Measurements from ENCODE around the gene UROC1.

UROC1 gene

GRCh38 chr3:126476166-126477060 lies 41.2 kb downstream of the UROC1 start:
- no CpG with 5 or more reads among the region's 66 CpGs for WGBS (ENCODE audit: insufficient coverage, insufficient read length)

GRCh38 chr3:126475413-126476114 lies 42.0 kb downstream of the UROC1 start, which contains the start of gene ZXDC:
TSS of gene ZXDC (minus strand) at chr3:126475891. CDS start at chr3:126475865, 26 bp downstream.
- H3K27ac ChIP-seq (ENCODE audit: low read length), result no peak within 1 kb of the TSS
- no CpG with 5 or more reads among the region's 112 CpGs for WGBS (ENCODE audit: insufficient coverage, insufficient read length)
- peak within 1 kb of the TSS; percentile 82 for H3K4me3 ChIP-seq (ENCODE audit: low read length)
- no peaks in the 10 kb centered on the region for H3K27me3 ChIP-seq (ENCODE audit: control insufficient read depth, insufficient read depth, low read length)
- 0 out of 2 replicates have a peak, but pooled peaks cover 1% of the 10 kb centered on the region for H3K4me1 ChIP-seq (ENCODE audit: control insufficient read depth, insufficient read depth, low read length)
- peak; percentile 71 for DNase-seq (ENCODE audit: low read depth, low spot score)
- no peaks in the 10 kb centered on the region for H3K9me3 ChIP-seq (ENCODE audit: control insufficient read depth, insufficient read depth, low read length)
- peaks cover 2% of the 10 kb centered on the region; the same call in 1 of the 2 replicates for H3K36me3 ChIP-seq (ENCODE audit: control insufficient read depth, insufficient read depth, low read length)

More at GRCh38 chr3:126476166-126477060, 41.2 kb downstream of the UROC1 start:
- H3K9me3 ChIP-seq (ENCODE audit: control insufficient read depth, insufficient read depth, low read length), result no peaks in the 10 kb centered on the region
- H3K4me1 ChIP-seq (ENCODE audit: control insufficient read depth, insufficient read depth, low read length), result 0 out of 2 replicates have a peak, but pooled peaks cover 1% of the 10 kb centered on the region
- H3K27me3 ChIP-seq (ENCODE audit: control insufficient read depth, insufficient read depth, low read length), result no peaks in the 10 kb centered on the region
- peak overlapping the region; percentile 82 for H3K4me3 ChIP-seq (ENCODE audit: low read length)
- H3K27ac ChIP-seq (ENCODE audit: low read length), result no peak overlapping the region
- DNase-seq (ENCODE audit: low read depth, low spot score), result no peak
- H3K36me3 ChIP-seq (ENCODE audit: control insufficient read depth, insufficient read depth, low read length), result no peaks in the 10 kb centered on the region

GRCh38 chr3:126474498-126475412 lies 42.8 kb downstream of the UROC1 start:
- peaks cover 10% of the 10 kb centered on the region for H3K36me3 ChIP-seq (ENCODE audit: control insufficient read depth, insufficient read depth, low read length)
- no peaks in the 10 kb centered on the region for H3K27me3 ChIP-seq (ENCODE audit: control insufficient read depth, insufficient read depth, low read length)
- H3K27ac ChIP-seq (ENCODE audit: low read length), result no peak overlapping the region
- H3K4me1 ChIP-seq (ENCODE audit: control insufficient read depth, insufficient read depth, low read length), result 0 out of 2 replicates have a peak, but pooled peaks cover 1% of the 10 kb centered on the region
- WGBS (ENCODE audit: insufficient coverage, insufficient read length), result no CpG with 5 or more reads among the region's 72 CpGs
- H3K9me3 ChIP-seq (ENCODE audit: control insufficient read depth, insufficient read depth, low read length), result no peaks in the 10 kb centered on the region
- DNase-seq (ENCODE audit: low read depth, low spot score), result no peak
- H3K4me3 ChIP-seq (ENCODE audit: low read length), result peak overlapping the region; percentile 64

- H3K4me1 ChIP-seq (ENCODE audit: control insufficient read depth, insufficient read depth, low read length), result 0 out of 2 replicates have a peak, but pooled peaks cover 1% of the 10 kb centered on the region
- H3K4me3 ChIP-seq (ENCODE audit: low read length), result no peak overlapping the region
- no CpG with 5 or more reads among the region's 14 CpGs for WGBS (ENCODE audit: insufficient coverage, insufficient read length)
- H3K36me3 ChIP-seq (ENCODE audit: control insufficient read depth, insufficient read depth, low read length), result peaks cover 21% of the 10 kb centered on the region
- H3K9me3 ChIP-seq (ENCODE audit: control insufficient read depth, insufficient read depth, low read length), result no peaks in the 10 kb centered on the region
- no peak for DNase-seq (ENCODE audit: low read depth, low spot score)
- H3K27ac ChIP-seq (ENCODE audit: low read length), result no peak overlapping the region
- H3K27me3 ChIP-seq (ENCODE audit: control insufficient read depth, insufficient read depth, low read length), result no peaks in the 10 kb centered on the region
These were observed 44.0 kb downstream of the UROC1 start for GRCh38 chr3:126473292-126474168.

- Histone ChIP-seq H3K4me3 (ENCODE audit: low read length) (no peak overlapping the region), H3K27me3 (ENCODE audit: control insufficient read depth, insufficient read depth, low read length) (no peaks in the 10 kb centered on the region), H3K9me3 (ENCODE audit: control insufficient read depth, insufficient read depth, low read length) (no peaks in the 10 kb centered on the region), H3K27ac (ENCODE audit: low read length) (no peak overlapping the region), H3K36me3 (ENCODE audit: control insufficient read depth, insufficient read depth, low read length) (peaks cover 25% of the 10 kb centered on the region), H3K4me1 (ENCODE audit: control insufficient read depth, insufficient read depth, low read length) (0 out of 2 replicates have a peak, but pooled peaks cover 1% of the 10 kb centered on the region)
- no peak for DNase-seq (ENCODE audit: low read depth, low spot score)
- WGBS (ENCODE audit: insufficient coverage, insufficient read length), result no CpG with 5 or more reads among the region's 8 CpGs
These were observed 45.1 kb downstream of the UROC1 start for GRCh38 chr3:126472277-126473006.

GRCh38 chr3:126469479-126469878 lies 48.1 kb downstream of the UROC1 start:
- peaks cover 44% of the 10 kb centered on the region for H3K36me3 ChIP-seq (ENCODE audit: control insufficient read depth, insufficient read depth, low read length)
- H3K27me3 ChIP-seq (ENCODE audit: control insufficient read depth, insufficient read depth, low read length), result no peaks in the 10 kb centered on the region
- WGBS (ENCODE audit: insufficient coverage, insufficient read length), result no CpG with 5 or more reads among the region's 11 CpGs
- H3K4me1 ChIP-seq (ENCODE audit: control insufficient read depth, insufficient read depth, low read length), result no peaks in the 10 kb centered on the region
- no peak overlapping the region for H3K4me3 ChIP-seq (ENCODE audit: low read length)
- no peaks in the 10 kb centered on the region for H3K9me3 ChIP-seq (ENCODE audit: control insufficient read depth, insufficient read depth, low read length)
- DNase-seq (ENCODE audit: low read depth, low spot score), result no peak
- no peak overlapping the region for H3K27ac ChIP-seq (ENCODE audit: low read length)

GRCh38 chr3:126468028-126468891 lies 49.3 kb downstream of the UROC1 start:
- H3K27ac ChIP-seq (ENCODE audit: low read length), result no peak overlapping the region
- WGBS (ENCODE audit: insufficient coverage, insufficient read length), result no CpG with 5 or more reads among the region's 13 CpGs
- H3K4me3 ChIP-seq (ENCODE audit: low read length), result no peak overlapping the region
- H3K27me3 ChIP-seq (ENCODE audit: control insufficient read depth, insufficient read depth, low read length), result no peaks in the 10 kb centered on the region
- peaks cover 44% of the 10 kb centered on the region for H3K36me3 ChIP-seq (ENCODE audit: control insufficient read depth, insufficient read depth, low read length)
- DNase-seq (ENCODE audit: low read depth, low spot score), result no peak
- H3K9me3 ChIP-seq (ENCODE audit: control insufficient read depth, insufficient read depth, low read length), result no peaks in the 10 kb centered on the region
- no peaks in the 10 kb centered on the region for H3K4me1 ChIP-seq (ENCODE audit: control insufficient read depth, insufficient read depth, low read length)

GRCh38 chr3:126467611-126467955 lies 50.0 kb downstream of the UROC1 start:
- H3K9me3 ChIP-seq (ENCODE audit: control insufficient read depth, insufficient read depth, low read length), result no peaks in the 10 kb centered on the region
- no CpG with 5 or more reads among the region's 8 CpGs for WGBS (ENCODE audit: insufficient coverage, insufficient read length)
- DNase-seq (ENCODE audit: low read depth, low spot score), result no peak
- no peak overlapping the region for H3K4me3 ChIP-seq (ENCODE audit: low read length)
- H3K36me3 ChIP-seq (ENCODE audit: control insufficient read depth, insufficient read depth, low read length), result peaks cover 44% of the 10 kb centered on the region
- no peak overlapping the region for H3K27ac ChIP-seq (ENCODE audit: low read length)
- H3K4me1 ChIP-seq (ENCODE audit: control insufficient read depth, insufficient read depth, low read length), result no peaks in the 10 kb centered on the region
- no peaks in the 10 kb centered on the region for H3K27me3 ChIP-seq (ENCODE audit: control insufficient read depth, insufficient read depth, low read length)

All from iPS DF 6.9 (cell line).